Frontal cortex (tissue), 4 donors: ENCODE measurements around the gene CFAP52. TPM values are rescaled to one million over a fixed set of nuclear protein-coding genes. Genes with fewer than 3 reads are reported as not detected.
"Not testable (repeated sequence)": the region's sequence is repeated elsewhere in the genome, so short reads cannot be mapped to it uniquely, and the experiment has no call there.

Source experiments
- DNase-seq, 2 donors: peaks; one replicate each; pipeline ENCODE4 v3.0.0; 2012; ENCODE audit warnings: low spot score in 2 of 2
- FAIRE-seq: peaks from 2 replicates; lab custom pipeline; 2012; peaks lifted over from hg19 to GRCh38; lab: Jason Lieb, UNC
- total RNA-seq: library from RNA; depleted of rRNA; stranded (reverse); fragments of >200 nt; gene quantifications from one replicate; pipeline ENCODE4 v1.2.3, GENCODE V29; 2014
- donor health status: control.
- donor health status: control.
- donor health status: control.

The CFAP52 gene
- total RNA-seq, 1 donor from 2014 or later, result 0.41 TPM

GRCh38 chr17:9568004-9568403 lies 8.4 kb upstream of the CFAP52 start:
- no peak for FAIRE-seq

GRCh38 chr17:9568957-9569588 lies 7.4 kb upstream of the CFAP52 start:
- DNase-seq (no peak), FAIRE-seq (no peak)

More at GRCh38 chr17:9568004-9568403, 8.4 kb upstream of the CFAP52 start:
- DNase-seq, result no peak

GRCh38 chr17:9571201-9571600 lies 5.2 kb upstream of the CFAP52 start:
- FAIRE-seq (no peak), DNase-seq (no peak)

GRCh38 chr17:9575381-9576101 lies 901 bp upstream of the CFAP52 start, which contains the start of gene STX8:
STX8 (minus strand) TSS chr17:9575820; CDS start chr17:9575808, 12 bp downstream.
- FAIRE-seq, result no peak
- peak; percentile 62 to 70 for DNase-seq

GRCh38 chr17:9577373-9577709 lies 899 bp downstream of the CFAP52 start:
- DNase-seq (no peak), FAIRE-seq (no peak)

- FAIRE-seq (no peak), DNase-seq (no peak)
These were observed 11.7 kb downstream of the CFAP52 start for GRCh38 chr17:9587969-9588656.

GRCh38 chr17:9594065-9594464 lies 17.6 kb downstream of the CFAP52 start:
- FAIRE-seq, result no peak

GRCh38 chr17:9597638-9598037 lies 21.2 kb downstream of the CFAP52 start:
- DNase-seq, FAIRE-seq: not testable (repeated sequence)

More at GRCh38 chr17:9594065-9594464, 17.6 kb downstream of the CFAP52 start:
- no peak for DNase-seq

GRCh38 chr17:9598661-9599060 lies 22.2 kb downstream of the CFAP52 start:
- FAIRE-seq, result no peak
- DNase-seq, result no peak

GRCh38 chr17:9604583-9604982 lies 28.1 kb downstream of the CFAP52 start:
- FAIRE-seq, DNase-seq: not testable (repeated sequence)

GRCh38 chr17:9606453-9606852 lies 30.0 kb downstream of the CFAP52 start:
- DNase-seq (no peak), FAIRE-seq (no peak)

- not testable (repeated sequence) for FAIRE-seq, DNase-seq
These were observed 30.6 kb downstream of the CFAP52 start for GRCh38 chr17:9607058-9607457.

- FAIRE-seq, result no peak
These were observed 35.1 kb downstream of the CFAP52 start for GRCh38 chr17:9611557-9611956.

GRCh38 chr17:9612006-9612405 lies 35.6 kb downstream of the CFAP52 start:
- FAIRE-seq (no peak), DNase-seq (no peak)

More at GRCh38 chr17:9611557-9611956, 35.1 kb downstream of the CFAP52 start:
- no peak for DNase-seq

GRCh38 chr17:9615486-9615885 lies 39.0 kb downstream of the CFAP52 start:
- DNase-seq, result no peak
- FAIRE-seq, result no peak

GRCh38 chr17:9622961-9623360 lies 46.5 kb downstream of the CFAP52 start:
- FAIRE-seq, result no peak
- DNase-seq, result no peak

GRCh38 chr17:9628509-9628908 lies 52.1 kb downstream of the CFAP52 start:
- FAIRE-seq (no peak), DNase-seq (no peak)

- FAIRE-seq, result no peak
- no peak for DNase-seq
These were observed 56.3 kb downstream of the CFAP52 start for GRCh38 chr17:9632741-9633140.

- no peak for FAIRE-seq
- DNase-seq, result no peak
These were observed 58.9 kb downstream of the CFAP52 start for GRCh38 chr17:9635340-9635739.

GRCh38 chr17:9636501-9636900 lies 60.1 kb downstream of the CFAP52 start:
- no peak for FAIRE-seq

GRCh38 chr17:9640388-9640787 lies 63.9 kb downstream of the CFAP52 start:
- not testable (repeated sequence) for FAIRE-seq, DNase-seq

More at GRCh38 chr17:9636501-9636900, 60.1 kb downstream of the CFAP52 start:
- no peak for DNase-seq
